HCT116 (cell line): ENCODE data around the gene MTREX. TPM values are rescaled to one million over a fixed set of nuclear protein-coding genes. Genes with fewer than 3 reads are reported as not detected.

ENCODE experiments used
- ATAC-seq: fragments of 200-7000 bp; cut with Tn5 transposase; 2 replicates; pipeline ENCODE4 v1.9.1; 2020; ENCODE audit warnings: mild to moderate bottlenecking, moderate library complexity
- BruUV-seq: library from RNA; stranded (reverse); fragments of 400-500 nt; replicated peaks from 2 replicates; lab custom pipeline; 2021; lab: Mats Ljungman, UMichigan
- CTCF ChIA-PET: fragments of 300-600 bp; sonication (Branson Sonifier 250); formaldehyde crosslinking; loops from one replicate; lab custom pipeline; 2021; ENCODE audit warnings: antibody characterized with exemption; lab: Charles Lee
- POLR2A ChIA-PET: fragments of 300-600, 350-600 bp; sonication (Branson Sonifier 250); formaldehyde crosslinking; loops from one replicate; lab custom pipeline; 2021; ENCODE audit warnings: antibody characterized with exemption; lab: Charles Lee
- RAD21 ChIA-PET, 2 experiments: fragments of 300-600 bp; sonication (Branson Sonifier 250); formaldehyde crosslinking; loops; one replicate each; lab custom pipeline; 2023; ENCODE audit warnings: low total read pairs in 2 of 2; ENCODE audit not compliant: uncharacterized antibody in 2 of 2, unreplicated experiment in 2 of 2, low non-redundant PET in 1 of 2; lab: Charles Lee
- DNase-seq: peaks from one replicate; pipeline ENCODE4 v3.0.0-alpha.2; 2010; ENCODE audit warnings: low read depth, low spot score
- H2AFZ ChIP-seq: fragments of 200-600 bp; shearing (Covaris generic), sonication (generic); 2 replicates; pipeline ENCODE4 v1.6.1; 2017; ENCODE audit warnings: low read depth, mixed run types, mixed read lengths, antibody characterized with exemption, low read length; ENCODE audit not compliant: poor library complexity, severe bottlenecking
- H3K27ac ChIP-seq: 2 replicates; pipeline ENCODE4 v1.5.1; 2012; ENCODE audit warnings: low read depth, low read length
- H3K27me3 ChIP-seq: fragments of 200-600 bp; sonication (generic); 2 replicates; pipeline ENCODE4 v1.6.1; 2016; ENCODE audit warnings: mixed run types, low read length, mixed read lengths; ENCODE audit not compliant: insufficient read depth
- H3K36me3 ChIP-seq, 2 experiments: fragments of 200-500 bp in 1 of 2; fragments of 200-600 bp in 1 of 2; sonication (Bioruptor generic) in 1 of 2; sonication (generic) in 1 of 2; 2 replicates each; pipeline versions ENCODE4 v1.5.1 to v1.6.1; 2014 to 2016; ENCODE audit warnings: low read length in 2 of 2, inconsistent platforms in 1 of 2, mixed read lengths in 1 of 2, mixed run types in 1 of 2; ENCODE audit not compliant: insufficient read depth in 2 of 2, control insufficient read depth in 1 of 2
- H3K4me1 ChIP-seq, 2 experiments: fragments of 200-600 bp in 1 of 2; sonication (generic) in 1 of 2; 2 replicates each; pipeline versions ENCODE4 v1.5.1 to v1.6.1; 2012 to 2017; ENCODE audit warnings: low read length in 2 of 2, inconsistent platforms in 1 of 2, mild to moderate bottlenecking in 1 of 2, mixed read lengths in 1 of 2, mixed run types in 1 of 2, moderate library complexity in 1 of 2; ENCODE audit not compliant: insufficient read depth in 2 of 2, control insufficient read depth in 1 of 2
- H3K4me2 ChIP-seq: fragments of 200-600 bp; sonication (generic); 2 replicates; pipeline ENCODE4 v1.6.1; 2017; ENCODE audit warnings: mixed run types, low read length, mixed read lengths
- H3K4me3 ChIP-seq, 2 experiments: fragments of 200-600 bp in 1 of 2; sonication (generic) in 1 of 2; replicated peaks in 1 of 2; 2 replicates each; pipeline ENCODE4 v1.5.1; 2011 to 2016; ENCODE audit warnings: low read length in 2 of 2, control low read depth in 1 of 2, low read depth in 1 of 2, mild to moderate bottlenecking in 1 of 2, mixed read lengths in 1 of 2, mixed run types in 1 of 2
- H3K79me2 ChIP-seq: fragments of 200-600 bp; sonication (generic); 2 replicates; pipeline ENCODE4 v1.6.1; 2017; ENCODE audit warnings: mild to moderate bottlenecking, mixed run types, low read length, moderate library complexity, mixed read lengths; ENCODE audit not compliant: insufficient read depth
- H3K9ac ChIP-seq: fragments of 200-600 bp; sonication (generic); 2 replicates; pipeline ENCODE4 v1.6.1; 2016; ENCODE audit warnings: low read length, mixed read lengths
- H3K9me2 ChIP-seq: fragments of 200-600 bp; sonication (generic), shearing (Covaris generic); 2 replicates; pipeline ENCODE4 v1.6.1; 2017; ENCODE audit warnings: mixed run types, mild to moderate bottlenecking, moderate library complexity; ENCODE audit not compliant: insufficient read depth
- H3K9me3 ChIP-seq, 2 experiments: fragments of 200-500 bp in 1 of 2; fragments of 200-600 bp in 1 of 2; sonication (Bioruptor generic) in 1 of 2; sonication (generic) in 1 of 2; 2 replicates each; pipeline ENCODE4 v1.6.1; 2014 to 2017; ENCODE audit warnings: low read length in 2 of 2, mixed read lengths in 2 of 2, inconsistent platforms in 1 of 2, low read depth in 1 of 2, mild to moderate bottlenecking in 1 of 2, mixed run types in 1 of 2, moderate library complexity in 1 of 2; ENCODE audit not compliant: control insufficient read depth in 1 of 2, insufficient read depth in 1 of 2
- H4K20me1 ChIP-seq: fragments of 200-600 bp; sonication (generic), shearing (Covaris generic); 2 replicates; pipeline ENCODE4 v1.6.1; 2017; ENCODE audit warnings: mixed run types, mild to moderate bottlenecking, moderate library complexity; ENCODE audit not compliant: insufficient read depth
- ATF3 ChIP-seq: IDR thresholded peaks from 2 replicates; pipeline ENCODE4 v1.6.1; 2012
- CBX3 ChIP-seq: IDR thresholded peaks from 2 replicates; pipeline ENCODE4 v1.6.1; 2012; ENCODE audit warnings: low read depth
- CEBPB ChIP-seq: IDR thresholded peaks from 2 replicates; pipeline ENCODE4 v1.6.1; 2012; ENCODE audit warnings: low read depth
- CTCF ChIP-seq, 3 experiments: fragments of 200-600 bp in 1 of 3; sonication (generic) in 1 of 3; IDR thresholded peaks in 2 of 3; conservative IDR thresholded peaks in 1 of 3; 2 replicates each; pipeline ENCODE4 v1.5.1; 2012 to 2017; ENCODE audit warnings: low read depth in 2 of 3, low read length in 2 of 3, antibody characterized with exemption in 1 of 3, borderline replicate concordance in 1 of 3, control low read depth in 1 of 3, mild to moderate bottlenecking in 1 of 3, mixed read lengths in 1 of 3, mixed run types in 1 of 3, moderate library complexity in 1 of 3; ENCODE audit not compliant: insufficient read depth in 1 of 3
- EGR1 ChIP-seq: IDR thresholded peaks from 2 replicates; pipeline ENCODE4 v1.6.1; 2012; ENCODE audit warnings: low read depth
- ELF1 ChIP-seq: IDR thresholded peaks from 2 replicates; pipeline ENCODE4 v1.6.1; 2012; ENCODE audit warnings: low read depth, borderline replicate concordance
- EZH2phosphoT487 ChIP-seq: fragments of 200-600 bp; IDR thresholded peaks from 2 replicates; pipeline ENCODE4 v1.6.1; 2018; ENCODE audit warnings: antibody characterized with exemption, borderline replicate concordance
- FOSL1 ChIP-seq: IDR thresholded peaks from 2 replicates; pipeline ENCODE4 v1.6.1; 2012; ENCODE audit warnings: low read depth
- JUND ChIP-seq: IDR thresholded peaks from 2 replicates; pipeline ENCODE4 v1.6.1; 2012
- MAX ChIP-seq: IDR thresholded peaks from 2 replicates; pipeline ENCODE4 v1.6.1; 2012
- POLR2A ChIP-seq: IDR thresholded peaks from 2 replicates; pipeline ENCODE4 v1.7.0; 2011; ENCODE audit warnings: borderline replicate concordance; ENCODE audit not compliant: insufficient read depth, insufficient read length; ENCODE audit errors: extremely low read depth
- POLR2AphosphoS5 ChIP-seq: IDR thresholded peaks from 2 replicates; pipeline ENCODE4 v1.6.1; 2011; ENCODE audit warnings: mild to moderate bottlenecking, low read depth, low read length, moderate library complexity
- REST ChIP-seq: IDR thresholded peaks from 2 replicates; pipeline ENCODE4 v1.6.1; 2012; ENCODE audit warnings: low read depth
- SIN3A ChIP-seq: IDR thresholded peaks from 2 replicates; pipeline ENCODE4 v1.6.1; 2012; ENCODE audit warnings: low read depth
- SRF ChIP-seq: IDR thresholded peaks from 2 replicates; pipeline ENCODE4 v1.6.1; 2012; ENCODE audit warnings: low read depth
- ZBTB33 ChIP-seq: IDR thresholded peaks from 2 replicates; pipeline ENCODE4 v1.6.1; 2011; ENCODE audit warnings: mild to moderate bottlenecking, low read length, moderate library complexity; ENCODE audit not compliant: insufficient replicate concordance; ENCODE audit errors: extremely low read depth
- ZFX ChIP-seq: fragments of 450-650 bp; IDR thresholded peaks from 2 replicates; pipeline ENCODE4 v1.6.1; 2017
- ZNF274 ChIP-seq: fragments of 200-500 bp; sonication (Bioruptor generic); IDR thresholded peaks from 2 replicates; pipeline ENCODE4 v1.6.1; 2014; ENCODE audit warnings: mild to moderate bottlenecking, low read depth, low read length, inconsistent platforms
- intact Hi-C: fragments of 100-400 bp; cut with micrococcal nuclease; formaldehyde crosslinking; loops from 2 replicates; pipeline ENCODE4 v1.10.0; 2022
- total RNA-seq: library from RNA; stranded (reverse); gene quantifications from one replicate; pipeline ENCODE4 v1.2.1, GENCODE V29; 2021; ENCODE audit not compliant: unreplicated experiment

MTREX gene
- total RNA-seq, 1 experiment from 2014 or later = 101 TPM

- intact Hi-C loops = no loop called here
- no TSS peak for BruUV-seq
- H3K4me2 ChIP-seq = no peak overlapping the region
- no peak for DNase-seq
- no peaks in the 10 kb centered on the region for H3K9me2 ChIP-seq
- no peak overlapping the region for H2AFZ ChIP-seq
- no peaks in the 10 kb centered on the region for H3K27me3 ChIP-seq
- ChIA-PET RAD21 (no interaction called here), POLR2A (no interaction called here), CTCF (interaction anchor here (1.0 to 1.5 kb wide), 3 partner anchors 18 to 349 kb away, joined by 3 to 6 read pairs (median 4); no protein-coding TSS in a partner anchor)
- no peak overlapping the region for H3K9ac ChIP-seq
- H3K4me1 ChIP-seq = no peaks in the 10 kb centered on the region
- no peak overlapping the region for H3K27ac ChIP-seq
- no peak overlapping the region for H3K4me3 ChIP-seq
- no peaks in the 10 kb centered on the region; the same call in 1 of the 2 replicates for H4K20me1 ChIP-seq
- peaks cover 46% of the 10 kb centered on the region for H3K79me2 ChIP-seq
- TF ChIP-seq POLR2AphosphoS5 (no peak), CTCF (IDR thresholded peaks at IDR 0.05 in 2 of 3, conservative IDR thresholded peaks at IDR 0.05 in 1 of 3; ENCODE audit: borderline replicate concordance in 1 of 3, insufficient read depth in 1 of 3, low read depth in 2 of 3, low read length in 2 of 3) (no peak), FOSL1 (no peak), EGR1 (no peak), SRF (no peak), JUND (no peak), REST (no peak), SIN3A (no peak), MAX (no peak), CBX3 (no peak), CEBPB (no peak), ELF1 (no peak), ZNF274 (no peak), EZH2phosphoT487 (no peak), POLR2A (no peak), ZBTB33 (no peak), ZFX (no peak), ATF3 (no peak)
- no peak for ATAC-seq
- H3K9me3 ChIP-seq = no peaks in the 10 kb centered on the region
- peaks cover 29% of the 10 kb centered on the region in 2 experiments; a peak in 3 of 4 replicates for H3K36me3 ChIP-seq
Measured at GRCh38 chr5:55343107-55343506, 35.3 kb downstream of the MTREX start.
